Karpas-422 (cell line): ENCODE data around the gene NOD1. TPM values are rescaled to one million over a fixed set of nuclear protein-coding genes. Genes with fewer than 3 reads are reported as not detected.
A peak's percentile ranks its signal among the peaks of the same experiment; 100 is the strongest.

Experiments used
- DNase-seq: peaks from one replicate; pipeline ENCODE4 v3.0.0-alpha.2; 2015
- H2AFZ ChIP-seq: fragments of 200-600 bp; sonication (generic); 2 replicates; pipeline ENCODE4 v1.6.1; 2014; ENCODE audit warnings: antibody characterized with exemption, low read length, mixed read lengths
- H3K27ac ChIP-seq: fragments of 200-600 bp; sonication (generic); 2 replicates; pipeline ENCODE4 v1.5.1; 2014; ENCODE audit warnings: mild to moderate bottlenecking, low read length, moderate library complexity
- H3K27me3 ChIP-seq: fragments of 200-600 bp; sonication (generic); 2 replicates; pipeline ENCODE4 v1.6.1; 2014; ENCODE audit warnings: low read length, mixed read lengths
- H3K36me3 ChIP-seq: fragments of 200-600 bp; sonication (generic); 2 replicates; pipeline ENCODE4 v1.6.1; 2014; ENCODE audit warnings: low read length, mixed read lengths; ENCODE audit not compliant: insufficient read depth
- H3K4me1 ChIP-seq: fragments of 200-600 bp; sonication (generic); 2 replicates; pipeline ENCODE4 v1.6.1; 2014; ENCODE audit warnings: mild to moderate bottlenecking, low read length, mixed read lengths
- H3K4me2 ChIP-seq: fragments of 200-600 bp; sonication (generic); 2 replicates; pipeline ENCODE4 v1.6.1; 2014; ENCODE audit warnings: low read length, low read depth, mild to moderate bottlenecking; ENCODE audit not compliant: poor library complexity, severe bottlenecking
- H3K4me3 ChIP-seq: fragments of 200-600 bp; sonication (generic); 2 replicates; pipeline ENCODE4 v1.5.1; 2014; ENCODE audit warnings: mild to moderate bottlenecking, antibody characterized with exemption, low read length, mixed read lengths
- H3K79me2 ChIP-seq: fragments of 200-600 bp; sonication (generic); 2 replicates; pipeline ENCODE4 v1.6.1; 2014; ENCODE audit warnings: mild to moderate bottlenecking, low read length, mixed read lengths
- H3K9ac ChIP-seq: fragments of 200-600 bp; sonication (generic); 2 replicates; pipeline ENCODE4 v1.6.0; 2014; ENCODE audit warnings: low read length
- H3K9me2 ChIP-seq: fragments of 200-600 bp; sonication (generic), shearing (Covaris generic); replicated peaks from 2 replicates; pipeline ENCODE4 v1.6.0; 2014; ENCODE audit warnings: mild to moderate bottlenecking, low read length, moderate library complexity; ENCODE audit not compliant: insufficient read depth
- H3K9me3 ChIP-seq: fragments of 300-700, 200-600 bp; sonication (generic); 2 replicates; pipeline ENCODE4 v1.6.1; 2014; ENCODE audit warnings: low read length, mixed read lengths
- H4K20me1 ChIP-seq: fragments of 200-600 bp; sonication (generic); 2 replicates; pipeline ENCODE4 v1.6.1; 2014; ENCODE audit warnings: mild to moderate bottlenecking, antibody characterized with exemption, low read length, low read depth; ENCODE audit not compliant: insufficient read depth
- total RNA-seq: library from RNA; depleted of rRNA; stranded (reverse); fragments of >200 nt; shearing (Covaris generic); gene quantifications from 2 replicates; pipeline ENCODE4 v1.2.3, GENCODE V29; 2014; ENCODE audit warnings: low replicate concordance

The NOD1 gene
- total RNA-seq, 1 experiment from 2014 or later: 4.5 TPM

DNA sequence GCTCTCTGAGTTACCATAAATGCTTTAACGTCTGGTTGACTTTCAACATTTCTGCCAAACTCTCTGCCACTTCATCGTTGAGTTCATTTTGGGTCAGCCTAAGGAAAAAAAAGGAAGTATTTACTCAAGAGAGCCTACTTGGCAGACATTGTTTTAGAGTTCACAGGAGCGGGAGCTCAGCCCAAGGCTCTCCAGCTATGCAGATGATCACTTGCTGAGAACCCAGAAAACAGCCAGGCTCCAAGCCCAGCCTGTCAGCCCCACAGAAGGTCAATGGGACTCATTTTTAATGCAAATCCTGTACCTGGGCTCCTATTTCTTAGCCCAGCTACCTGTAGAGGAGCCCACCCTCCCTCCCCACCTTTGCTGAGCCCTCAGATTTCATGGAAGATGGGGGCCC lies 45.5 kb downstream of the NOD1 start:
- H4K20me1 ChIP-seq: no peaks in the 10 kb centered on the region
- peak overlapping the region; percentile 13; the same call in 1 of the 2 replicates for H3K9ac ChIP-seq
- H3K27me3 ChIP-seq: no peaks in the 10 kb centered on the region
- H3K9me2 ChIP-seq: no peaks in the 10 kb centered on the region
- H3K4me2 ChIP-seq: peak overlapping the region; percentile 45
- no peak overlapping the region for H3K4me3 ChIP-seq
- H3K9me3 ChIP-seq: no peaks in the 10 kb centered on the region
- peaks cover 15% of the 10 kb centered on the region for H3K36me3 ChIP-seq
- H3K4me1 ChIP-seq: peaks cover 75% of the 10 kb centered on the region
- H3K79me2 ChIP-seq: no peaks in the 10 kb centered on the region
- no peak overlapping the region for H2AFZ ChIP-seq
- DNase-seq: peak; percentile 57
- peak overlapping the region; percentile 75 for H3K27ac ChIP-seq

DNA sequence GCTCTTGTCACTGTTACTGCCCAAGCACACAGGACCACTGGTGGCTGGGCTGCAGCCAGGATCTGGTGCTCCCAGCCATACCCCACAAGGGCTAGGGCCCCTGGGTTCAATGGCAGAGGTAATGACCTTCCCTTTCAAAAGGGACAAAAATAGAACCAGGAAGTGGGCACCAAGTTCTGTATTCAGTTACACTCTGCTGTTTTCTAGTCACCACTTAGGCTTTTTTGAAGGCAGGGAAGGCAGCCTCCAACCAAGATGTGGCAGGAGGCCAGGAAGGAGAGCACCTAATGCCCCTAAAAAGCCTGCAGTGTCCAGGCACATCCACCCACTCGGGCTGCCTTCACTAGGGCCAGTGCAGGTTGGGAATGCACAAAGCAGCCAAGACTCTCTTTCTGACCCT lies 47.8 kb downstream of the NOD1 start:
- Histone ChIP-seq H2AFZ (no peak overlapping the region), H3K36me3 (peaks cover 11% of the 10 kb centered on the region), H3K9me2 (no peaks in the 10 kb centered on the region), H3K27me3 (no peaks in the 10 kb centered on the region), H3K79me2 (no peaks in the 10 kb centered on the region), H3K4me1 (peaks cover 77% of the 10 kb centered on the region), H4K20me1 (no peaks in the 10 kb centered on the region), H3K27ac (peak overlapping the region; percentile 50), H3K9ac (peak overlapping the region; percentile 0; the same call in 1 of the 2 replicates), H3K4me2 (peak overlapping the region; percentile 33), H3K4me3 (no peak overlapping the region), H3K9me3 (no peaks in the 10 kb centered on the region)
- DNase-seq: peak; percentile 64

DNA sequence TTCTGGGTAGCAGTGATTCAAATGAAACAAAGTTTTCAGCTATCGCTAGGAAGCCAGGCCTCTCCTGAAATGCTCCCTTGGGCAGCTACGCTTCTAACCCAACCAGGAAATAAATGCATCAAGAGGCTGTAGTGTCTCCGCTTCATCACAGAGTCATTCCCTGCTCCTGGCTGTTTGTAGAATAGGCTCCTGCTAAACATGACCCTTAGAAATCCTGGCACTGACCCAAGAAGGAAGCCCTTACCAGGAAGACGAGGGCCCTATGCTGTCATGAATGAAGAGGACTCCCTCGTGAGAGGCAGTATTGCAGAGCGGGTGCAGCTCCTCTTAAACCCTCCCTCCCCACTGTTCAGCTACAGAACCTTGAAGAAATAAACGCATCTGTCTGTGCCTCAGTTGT lies 48.3 kb downstream of the NOD1 start:
- Histone ChIP-seq H3K27me3 (no peaks in the 10 kb centered on the region), H3K9me3 (no peaks in the 10 kb centered on the region), H4K20me1 (no peaks in the 10 kb centered on the region), H3K4me3 (no peak overlapping the region), H3K9me2 (no peaks in the 10 kb centered on the region), H3K27ac (peak overlapping the region; percentile 50; the same call in 1 of the 2 replicates), H3K4me2 (peak overlapping the region; percentile 33), H3K9ac (peak overlapping the region; percentile 0; the same call in 1 of the 2 replicates), H3K4me1 (peaks cover 74% of the 10 kb centered on the region), H3K36me3 (peaks cover 12% of the 10 kb centered on the region), H3K79me2 (no peaks in the 10 kb centered on the region), H2AFZ (no peak overlapping the region)
- DNase-seq: no peak

DNA sequence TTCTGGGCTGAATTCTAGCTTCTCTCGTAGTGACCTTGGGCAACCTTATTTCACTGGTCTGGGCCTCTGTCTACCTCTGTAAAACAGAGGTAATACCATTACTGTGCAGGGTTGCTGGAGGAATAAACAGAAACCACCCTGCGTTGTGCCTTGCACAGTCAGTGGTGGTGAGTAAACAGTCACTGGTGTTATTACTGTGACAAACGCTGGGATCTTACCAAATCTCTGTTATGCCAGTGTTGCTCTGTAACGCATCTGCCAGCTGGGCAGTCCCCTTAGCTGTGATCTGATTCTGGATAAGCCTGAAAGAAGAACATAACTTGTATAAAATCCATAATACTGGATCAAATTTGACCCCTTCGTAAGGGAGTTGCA lies 49.4 kb downstream of the NOD1 start:
- peak overlapping the region; percentile 26; the same call in 1 of the 2 replicates for H3K27ac ChIP-seq
- H4K20me1 ChIP-seq: no peaks in the 10 kb centered on the region
- H3K9me3 ChIP-seq: no peaks in the 10 kb centered on the region
- H3K79me2 ChIP-seq: no peaks in the 10 kb centered on the region
- DNase-seq: no peak
- no peaks in the 10 kb centered on the region for H3K9me2 ChIP-seq
- H3K9ac ChIP-seq: no peak overlapping the region
- peaks cover 63% of the 10 kb centered on the region for H3K4me1 ChIP-seq
- peaks cover 24% of the 10 kb centered on the region for H3K36me3 ChIP-seq
- H3K27me3 ChIP-seq: no peaks in the 10 kb centered on the region
- no peak overlapping the region for H3K4me3 ChIP-seq
- H2AFZ ChIP-seq: no peak overlapping the region
- no peak overlapping the region for H3K4me2 ChIP-seq

DNA sequence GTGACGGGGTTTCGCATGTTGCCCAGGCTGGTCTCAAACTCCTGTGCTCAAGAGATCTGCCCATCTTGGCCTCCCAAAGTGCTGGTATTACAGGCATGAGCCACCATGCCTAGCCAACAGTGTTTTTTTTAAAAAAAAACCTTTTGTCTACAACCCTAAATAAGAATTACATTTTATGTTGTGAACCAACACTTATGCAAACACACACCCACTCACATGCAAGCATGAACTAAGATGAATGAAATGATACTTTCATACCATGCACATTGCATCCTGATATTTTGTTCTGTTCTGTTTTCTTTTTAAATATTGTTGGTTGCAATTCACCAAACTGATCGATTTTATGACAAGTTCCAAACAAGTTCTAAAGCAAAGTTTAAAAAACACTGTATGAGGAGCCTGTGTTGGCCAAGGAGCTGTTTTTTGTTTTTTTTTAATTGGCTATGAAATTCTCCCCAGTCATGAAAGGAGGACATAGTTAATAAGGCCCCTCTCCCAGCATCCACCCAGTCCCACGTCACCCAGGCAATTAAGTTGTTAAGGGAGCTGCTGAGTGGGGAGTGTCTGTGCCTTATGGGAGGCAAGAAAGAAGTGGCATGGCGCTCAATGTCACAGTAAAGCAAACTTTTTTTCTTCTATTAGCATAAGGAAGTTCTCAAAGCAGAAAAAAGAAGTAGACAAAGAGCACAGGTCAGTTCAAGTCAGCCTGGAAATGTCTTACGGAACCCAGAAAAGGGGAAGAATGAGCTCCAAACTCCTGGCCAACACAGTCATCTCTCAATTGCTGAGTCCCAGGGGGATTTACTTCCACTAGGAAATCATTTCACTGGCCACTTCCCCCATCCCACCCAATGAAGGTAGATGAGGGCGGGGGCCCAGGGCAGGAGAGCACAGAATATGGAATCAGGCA lies 50.1 kb downstream of the NOD1 start:
- H3K36me3 ChIP-seq: peaks cover 28% of the 10 kb centered on the region
- H3K4me2 ChIP-seq: no peak overlapping the region
- H3K9ac ChIP-seq: no peak overlapping the region
- no peak for DNase-seq
- no peak overlapping the region for H2AFZ ChIP-seq
- no peaks in the 10 kb centered on the region for H3K9me3 ChIP-seq
- peak overlapping the region; percentile 26; the same call in 1 of the 2 replicates for H3K27ac ChIP-seq
- H3K27me3 ChIP-seq: no peaks in the 10 kb centered on the region
- H3K9me2 ChIP-seq: no peaks in the 10 kb centered on the region
- no peaks in the 10 kb centered on the region for H4K20me1 ChIP-seq
- peaks cover 56% of the 10 kb centered on the region for H3K4me1 ChIP-seq
- H3K79me2 ChIP-seq: no peaks in the 10 kb centered on the region
- H3K4me3 ChIP-seq: no peak overlapping the region

DNA sequence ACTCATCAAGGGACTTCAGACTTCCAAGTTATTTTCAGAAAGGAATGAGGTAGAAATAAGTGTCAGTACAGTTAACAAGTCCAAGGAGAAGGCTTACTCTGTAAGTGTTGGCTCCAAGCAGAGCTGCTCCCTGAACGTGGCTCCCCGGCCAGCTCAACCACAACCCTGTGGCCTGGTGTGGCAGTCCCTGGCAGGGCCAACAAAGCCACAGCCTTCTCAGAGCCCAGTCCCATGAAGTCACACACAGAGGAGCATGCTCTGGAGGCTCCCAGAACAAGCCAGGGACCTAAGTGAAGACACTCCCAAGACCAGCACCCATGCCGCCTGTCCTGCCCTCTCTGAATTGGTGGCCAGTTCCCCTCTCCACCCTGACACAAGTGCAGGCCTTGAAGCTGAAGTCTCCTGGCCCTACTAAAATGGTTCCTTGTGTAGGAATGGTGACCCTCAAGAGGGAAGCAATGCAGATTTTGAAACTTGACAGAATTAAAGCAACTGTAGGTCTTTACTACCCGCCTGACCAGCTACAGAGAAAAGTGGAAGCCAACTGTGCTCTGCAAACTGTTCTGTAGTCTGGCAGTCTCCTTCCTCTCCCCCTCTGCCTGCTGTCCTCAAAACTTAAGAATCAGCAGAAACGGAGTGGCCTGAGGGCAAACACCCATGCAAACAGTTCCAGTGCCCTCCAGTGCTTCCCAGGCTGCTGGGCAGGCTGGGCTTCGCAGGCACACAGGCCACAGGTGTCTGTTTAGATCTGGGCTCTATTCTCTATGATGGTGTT lies 51.1 kb downstream of the NOD1 start:
- no peak overlapping the region for H2AFZ ChIP-seq
- H3K4me1 ChIP-seq: peaks cover 46% of the 10 kb centered on the region
- peaks cover 35% of the 10 kb centered on the region for H3K36me3 ChIP-seq
- no peaks in the 10 kb centered on the region for H3K9me3 ChIP-seq
- H3K79me2 ChIP-seq: no peaks in the 10 kb centered on the region
- no peaks in the 10 kb centered on the region for H3K9me2 ChIP-seq
- no peak for DNase-seq
- no peak overlapping the region for H3K4me2 ChIP-seq
- no peaks in the 10 kb centered on the region for H4K20me1 ChIP-seq
- H3K27ac ChIP-seq: no peak overlapping the region
- H3K4me3 ChIP-seq: no peak overlapping the region
- no peak overlapping the region for H3K9ac ChIP-seq
- no peaks in the 10 kb centered on the region for H3K27me3 ChIP-seq

DNA sequence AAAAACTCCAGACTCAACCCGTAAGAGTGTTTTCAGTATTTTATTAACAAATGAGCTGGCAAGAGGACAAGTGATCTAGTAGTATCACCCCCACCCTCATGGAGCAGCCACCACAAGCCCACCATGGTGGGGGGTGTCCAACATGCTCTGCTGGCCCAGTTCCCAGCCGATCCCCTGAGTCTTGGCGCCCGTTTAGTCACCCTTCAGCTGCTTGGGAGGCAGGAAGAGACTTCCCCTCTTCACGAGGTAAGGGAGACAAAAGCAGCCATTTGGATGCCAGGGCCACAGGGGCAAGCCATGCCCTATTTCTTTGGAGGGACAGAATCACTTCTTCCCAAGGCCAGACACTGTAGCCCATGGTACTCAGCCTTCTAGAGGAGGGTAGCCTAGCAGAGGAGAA lies 54.1 kb downstream of the NOD1 start:
- H3K27me3 ChIP-seq: no peaks in the 10 kb centered on the region
- no peaks in the 10 kb centered on the region for H3K79me2 ChIP-seq
- H3K9ac ChIP-seq: no peak overlapping the region

More for the DNA sequence above, 54.1 kb downstream of the NOD1 start:
- no peaks in the 10 kb centered on the region for H3K9me2 ChIP-seq
- H3K4me3 ChIP-seq: no peak overlapping the region
- H3K27ac ChIP-seq: no peak overlapping the region
- no peaks in the 10 kb centered on the region for H4K20me1 ChIP-seq
- H3K4me2 ChIP-seq: no peak overlapping the region
- 0 out of 2 replicates have a peak, but pooled peaks cover 2% of the 10 kb centered on the region for H3K9me3 ChIP-seq
- H3K4me1 ChIP-seq: peaks cover 19% of the 10 kb centered on the region
- H2AFZ ChIP-seq: no peak overlapping the region
- DNase-seq: no peak
- H3K36me3 ChIP-seq: peaks cover 47% of the 10 kb centered on the region
